HG02884 (cell line): ENCODE data around the gene DNMT3A.
"Not testable (repeated sequence)": the region's sequence is repeated elsewhere in the genome, so short reads cannot be mapped to it uniquely, and the experiment has no call there.

ENCODE experiments used
- ATAC-seq: cut with Tn5 transposase; IDR thresholded peaks from one replicate; pipeline ENCODE4 v1.9.1; 2021; ENCODE audit warnings: mild to moderate bottlenecking, moderate library complexity; ENCODE audit not compliant: unreplicated experiment

DNMT3A gene

GRCh38 chr2:25215948-25216679, 125.6 kb downstream of the DNMT3A start:
- peak; percentile 75 for ATAC-seq

- no peak for ATAC-seq
These were observed 126.5 kb downstream of the DNMT3A start for GRCh38 chr2:25215232-25215631.

- no peak for ATAC-seq
These were observed 128.5 kb downstream of the DNMT3A start for GRCh38 chr2:25213229-25213628.

DNA sequence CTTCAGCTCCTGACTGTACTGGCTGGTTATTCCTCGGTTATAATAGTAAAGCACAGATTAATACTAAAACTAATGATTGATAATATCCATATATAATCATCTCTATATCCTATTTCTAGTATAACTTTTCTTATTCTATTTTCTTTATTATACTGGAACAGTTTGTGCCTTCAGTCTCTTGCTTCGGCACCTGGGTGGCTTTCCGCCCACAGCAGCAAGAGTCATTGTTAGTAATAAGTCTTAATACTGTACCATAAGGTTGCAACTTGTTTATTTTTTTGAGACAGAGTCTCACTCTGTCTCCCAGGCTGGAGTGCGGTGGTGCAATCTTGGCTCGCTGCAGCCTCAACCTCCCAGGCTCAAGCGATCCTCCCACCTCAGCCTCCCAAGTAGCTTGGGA, 130.8 kb downstream of the DNMT3A start:
- not testable (repeated sequence) for ATAC-seq

DNA sequence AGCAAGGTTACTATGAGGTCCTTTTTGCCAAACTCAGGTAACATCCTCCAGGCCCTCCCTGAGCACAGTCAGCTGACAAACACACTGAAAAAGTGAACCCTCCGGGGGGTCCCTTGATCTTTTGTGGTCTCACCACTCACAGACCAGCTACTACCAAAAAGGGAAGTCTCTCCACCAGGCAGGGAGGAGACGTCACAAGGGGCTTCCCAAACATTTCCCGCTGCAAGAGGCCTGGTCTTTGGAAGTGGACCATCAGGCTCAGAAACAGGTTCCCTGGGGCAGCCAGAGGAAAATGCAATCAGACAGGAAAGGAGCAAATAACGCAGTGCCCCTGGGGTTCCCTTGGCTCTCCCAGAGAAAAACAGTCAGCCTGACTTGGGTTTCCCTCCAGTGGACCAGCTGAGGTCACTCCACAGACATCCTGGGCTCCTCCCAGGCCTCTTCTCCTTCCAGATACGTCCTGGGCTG, 134.6 kb downstream of the DNMT3A start:
- ATAC-seq = no peak

- no peak for ATAC-seq
These were observed 137.4 kb downstream of the DNMT3A start for GRCh38 chr2:25204190-25204838.

- no peak for ATAC-seq
These were observed 139.4 kb downstream of the DNMT3A start for GRCh38 chr2:25202275-25202674.

DNA sequence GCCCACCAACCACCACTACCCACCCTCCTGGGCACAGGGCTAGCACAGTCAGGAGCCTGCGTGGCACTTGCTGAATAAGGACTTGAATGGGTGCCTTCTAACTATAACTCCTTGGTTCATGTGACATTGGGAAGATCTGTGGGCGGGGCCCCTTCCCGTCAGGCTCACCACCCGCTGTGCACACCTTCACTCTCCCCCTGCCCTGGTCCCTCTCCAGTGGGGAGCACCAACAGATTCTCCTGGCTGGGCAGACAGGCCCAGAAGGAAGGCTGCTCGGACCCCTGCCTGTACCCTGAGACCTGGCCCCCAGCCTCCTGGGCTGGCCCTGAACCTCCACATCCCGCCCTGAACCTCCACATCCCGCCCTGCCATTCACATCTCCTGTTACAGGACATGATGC, 139.9 kb downstream of the DNMT3A start:
- ATAC-seq = no peak

- ATAC-seq = no peak
These were observed 140.5 kb downstream of the DNMT3A start for GRCh38 chr2:25201265-25201664.

- ATAC-seq = no peak
These were observed 143.1 kb downstream of the DNMT3A start for GRCh38 chr2:25198576-25198975.

DNA sequence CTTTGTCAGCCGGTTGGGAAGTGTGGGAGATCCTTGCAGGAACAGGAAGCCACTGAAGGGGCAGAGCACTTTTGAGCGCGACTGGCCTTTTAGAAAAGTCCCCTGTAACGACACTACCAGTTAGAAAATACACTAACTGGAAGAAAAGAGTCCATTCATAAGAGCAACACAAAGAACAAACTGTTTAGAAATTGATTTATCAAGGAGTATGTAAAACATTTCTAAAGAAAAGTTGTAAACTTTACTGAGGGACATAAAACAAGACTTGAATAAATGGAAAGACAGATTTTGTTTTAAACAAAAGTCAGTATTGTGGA, 143.6 kb downstream of the DNMT3A start:
- ATAC-seq = no peak

GRCh38 chr2:25197336-25198208, 144.2 kb downstream of the DNMT3A start:
- no peak for ATAC-seq

DNA sequence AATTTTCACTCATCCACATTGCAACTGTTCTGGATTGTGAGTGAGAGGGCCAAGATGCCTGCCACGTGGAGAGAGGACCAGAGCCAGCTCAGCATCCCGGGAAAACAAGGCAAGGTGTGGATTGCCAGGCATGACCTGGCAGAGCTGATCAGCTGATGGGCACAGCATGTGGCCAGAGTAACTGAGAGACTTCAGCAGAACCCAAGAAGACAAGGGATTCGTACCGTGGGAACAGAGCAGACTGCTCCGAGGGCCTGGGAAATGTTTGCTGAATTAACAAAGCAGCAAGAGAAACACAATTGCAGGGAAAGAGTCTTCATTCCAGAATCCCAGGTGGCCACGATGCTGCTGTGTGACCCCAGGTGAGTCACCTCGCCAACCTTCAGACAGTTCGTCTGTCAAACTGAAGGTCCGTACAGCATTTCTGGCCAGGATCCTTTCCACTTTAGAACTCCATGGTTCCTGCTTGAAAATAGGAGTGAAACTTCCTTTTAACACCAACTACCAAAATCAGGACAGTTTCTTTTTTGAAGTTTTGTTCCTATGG, 147.1 kb downstream of the DNMT3A start:
- ATAC-seq = no peak

GRCh38 chr2:25190536-25190935, 151.2 kb downstream of the DNMT3A start:
- no peak for ATAC-seq

DNA sequence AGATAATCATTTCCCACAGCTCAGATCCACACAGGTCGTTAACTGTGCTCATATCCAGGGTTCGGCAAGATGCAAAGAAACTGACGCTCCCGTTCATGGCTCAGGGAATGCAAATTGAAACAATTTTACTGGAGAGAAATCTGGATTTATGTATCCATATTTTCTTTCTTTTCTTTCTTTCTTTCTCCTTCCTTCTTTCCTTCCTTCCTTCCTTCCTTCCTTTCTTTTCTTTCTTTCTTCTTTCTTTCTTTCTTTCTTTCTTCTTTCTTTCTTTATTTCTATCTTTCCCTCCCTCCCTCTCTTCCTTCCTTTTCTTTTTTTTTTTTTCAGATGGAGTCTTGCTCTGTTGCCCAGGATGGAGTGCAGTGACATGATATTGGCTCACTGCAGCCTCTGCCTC, 153.3 kb downstream of the DNMT3A start:
- ATAC-seq = no peak

DNA sequence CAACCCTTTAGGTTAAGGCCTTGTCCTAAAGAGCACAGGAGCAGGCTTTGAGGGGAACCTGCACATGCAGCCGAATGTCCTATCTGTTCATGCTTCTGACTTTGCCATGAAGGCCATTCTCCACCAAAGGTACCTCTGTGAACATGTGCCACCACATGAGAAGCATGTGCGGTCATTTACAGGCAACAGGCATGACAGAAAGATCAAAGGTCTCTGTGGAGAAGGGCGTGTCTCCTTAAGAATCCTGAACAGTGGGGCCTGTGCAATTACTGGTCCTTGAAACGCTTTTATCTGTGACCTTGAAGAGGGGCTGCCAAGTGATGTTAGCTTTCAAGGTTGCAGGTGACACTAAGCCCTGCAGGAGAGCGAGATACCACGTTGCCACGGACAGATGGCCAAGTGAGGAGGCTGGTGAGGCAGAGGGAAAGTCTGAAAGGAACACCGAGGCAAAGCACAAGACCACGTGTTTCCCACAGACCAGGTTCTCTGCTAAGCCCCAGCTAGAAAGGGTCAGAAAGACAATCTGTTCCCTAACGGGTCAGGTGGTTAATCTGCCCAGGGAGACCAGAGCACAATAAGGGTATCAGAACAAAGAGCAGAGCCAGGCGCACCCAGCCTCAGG, 153.9 kb downstream of the DNMT3A start:
- no peak for ATAC-seq

DNA sequence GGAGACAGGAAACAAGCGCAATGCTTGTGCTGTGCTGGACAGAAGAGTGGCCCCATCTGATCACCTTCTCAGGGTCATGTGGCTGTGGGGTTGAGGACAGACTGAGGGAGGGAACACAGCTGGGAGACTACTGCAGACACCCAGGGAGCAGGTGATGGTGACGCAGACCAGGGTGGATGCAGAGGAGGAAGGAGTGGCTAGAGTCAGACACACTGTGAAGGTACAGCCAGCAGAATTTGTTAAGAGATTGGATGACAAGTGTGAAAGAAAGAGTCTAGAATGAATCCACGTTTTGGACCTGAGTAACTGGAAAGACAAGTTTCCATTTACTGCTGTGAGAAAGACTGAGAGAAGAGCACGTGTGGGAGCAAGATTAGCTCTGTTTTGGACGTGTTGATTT, 157.5 kb downstream of the DNMT3A start:
- no peak for ATAC-seq

DNA sequence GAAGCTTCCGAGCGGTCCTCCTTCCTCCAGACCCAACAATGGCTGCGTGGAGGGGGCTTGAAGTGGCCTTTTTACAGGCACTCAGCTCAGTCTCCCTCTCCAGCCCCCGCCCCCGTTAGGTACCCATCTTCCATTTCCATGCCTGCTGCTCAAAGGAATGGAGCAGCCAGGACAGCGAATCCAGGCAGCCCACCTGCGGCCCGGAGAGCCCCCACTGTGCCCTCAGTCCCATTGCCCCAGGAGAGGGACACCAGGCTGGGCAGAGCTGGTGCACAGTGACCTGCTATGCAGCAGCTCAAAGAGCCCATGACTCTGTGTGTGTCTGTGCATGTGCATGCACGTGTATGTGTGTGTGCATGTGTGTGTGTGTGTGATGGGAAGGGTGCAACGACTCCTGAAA, 162.7 kb downstream of the DNMT3A start:
- no peak for ATAC-seq
